CD14-positive monocyte (primary cell): Measurements from ENCODE around the gene TDRD9. TPM values are rescaled to one million over a fixed set of nuclear protein-coding genes. Genes with fewer than 3 reads are reported as not detected.

Experiments used
- DNase-seq, 3 donors: peaks; one replicate each; pipeline ENCODE4 v3.0.0-alpha.2; 2011 to 2022
- H2AFZ ChIP-seq: 2 replicates; pipeline ENCODE4 v1.6.0; 2012; ENCODE audit warnings: mild to moderate bottlenecking, low read depth, low read length, inconsistent platforms; ENCODE audit not compliant: insufficient read depth, poor library complexity, severe bottlenecking
- H3K27ac ChIP-seq, 2 donors: 1 replicate in 1 of 2; 2 replicates in 1 of 2; pipeline ENCODE4 v1.5.1; 2012 to 2013; ENCODE audit warnings: low read length in 2 of 2, control low read depth in 1 of 2, inconsistent platforms in 1 of 2, low read depth in 1 of 2, mild to moderate bottlenecking in 1 of 2
- H3K27me3 ChIP-seq, 2 donors: one replicate each; pipeline versions ENCODE4 v1.6.0 to v1.6.1; 2011 to 2013; ENCODE audit warnings: low read length in 2 of 2; ENCODE audit not compliant: control insufficient read depth in 2 of 2, insufficient read depth in 2 of 2
- H3K36me3 ChIP-seq, 2 donors: replicated peaks in 1 of 2; 1 replicate in 1 of 2; 2 replicates in 1 of 2; pipeline versions ENCODE4 v1.5.1 to v1.6.1; 2012 to 2013; ENCODE audit warnings: low read length in 2 of 2, control low read depth in 1 of 2, inconsistent platforms in 1 of 2, mild to moderate bottlenecking in 1 of 2; ENCODE audit not compliant: insufficient read depth in 2 of 2, control insufficient read depth in 1 of 2
- H3K4me1 ChIP-seq, 2 donors: 1 replicate in 1 of 2; 2 replicates in 1 of 2; pipeline versions ENCODE4 v1.5.1 to v1.6.1; 2012 to 2013; ENCODE audit warnings: low read length in 2 of 2, control low read depth in 1 of 2, inconsistent platforms in 1 of 2, mild to moderate bottlenecking in 1 of 2, moderate library complexity in 1 of 2; ENCODE audit not compliant: insufficient read depth in 2 of 2, control insufficient read depth in 1 of 2
- H3K4me2 ChIP-seq: replicated peaks from 2 replicates; pipeline ENCODE3; 2012; ENCODE audit warnings: low read length, moderate library complexity, mild to moderate bottlenecking; ENCODE audit not compliant: poor library complexity, severe bottlenecking; ENCODE audit errors: extremely low read depth
- H3K4me3 ChIP-seq, 3 experiments: fragments of 200-600 bp in 1 of 3; sonication (generic) in 1 of 3; replicated peaks in 1 of 3; 1 replicate in 2 of 3; 2 replicates in 1 of 3; pipeline ENCODE4 v1.5.1; 2011 to 2013; ENCODE audit warnings: low read length in 3 of 3, mild to moderate bottlenecking in 3 of 3, control low read depth in 2 of 3, low read depth in 2 of 3, inconsistent platforms in 1 of 3, moderate library complexity in 1 of 3
- H3K79me2 ChIP-seq: 2 replicates; pipeline ENCODE4 v1.6.0; 2012; ENCODE audit warnings: mild to moderate bottlenecking, control low read depth, inconsistent platforms, low read length, moderate library complexity; ENCODE audit not compliant: insufficient read depth
- H3K9ac ChIP-seq: 2 replicates; pipeline ENCODE4 v1.6.0; 2017; ENCODE audit warnings: low read length, mild to moderate bottlenecking; ENCODE audit not compliant: insufficient read depth, poor library complexity, severe bottlenecking
- H3K9me3 ChIP-seq, 2 donors: replicated peaks in 1 of 2; 1 replicate in 1 of 2; 2 replicates in 1 of 2; pipeline versions ENCODE4 v1.5.1 to v1.6.1; 2012 to 2013; ENCODE audit warnings: low read length in 2 of 2, control low read depth in 1 of 2; ENCODE audit not compliant: control insufficient read depth in 1 of 2, insufficient read depth in 1 of 2
- H4K20me1 ChIP-seq: 2 replicates; pipeline ENCODE4 v1.6.0; 2012; ENCODE audit warnings: mild to moderate bottlenecking, low read length, control low read depth, moderate library complexity; ENCODE audit not compliant: insufficient read depth
- H3K27ac Mint-ChIP-seq, 7 donors: one replicate each; pipeline ENCODE4 v1.8.0; 2020; ENCODE audit warnings: mild to moderate bottlenecking in 7 of 7, mixed read lengths in 7 of 7, moderate library complexity in 6 of 7, inconsistent platforms in 2 of 7
- H3K27me3 Mint-ChIP-seq, 3 donors: one replicate each; pipeline ENCODE4 v1.8.0; 2021 to 2022; ENCODE audit warnings: low read depth in 3 of 3, mild to moderate bottlenecking in 3 of 3, mixed read lengths in 3 of 3, moderate library complexity in 3 of 3, inconsistent platforms in 1 of 3
- H3K36me3 Mint-ChIP-seq, 2 donors: one replicate each; pipeline ENCODE4 v1.8.0; 2020; ENCODE audit warnings: mixed read lengths in 2 of 2, inconsistent platforms in 1 of 2, mild to moderate bottlenecking in 1 of 2
- H3K4me1 Mint-ChIP-seq: one replicate; pipeline ENCODE4 v1.8.0; 2020; ENCODE audit warnings: mild to moderate bottlenecking, mixed read lengths
- H3K4me3 Mint-ChIP-seq, 2 donors: one replicate each; pipeline ENCODE4 v1.8.0; 2020; ENCODE audit warnings: mild to moderate bottlenecking in 2 of 2, mixed read lengths in 2 of 2, moderate library complexity in 1 of 2
- H3K9me3 Mint-ChIP-seq, 7 donors: one replicate each; pipeline ENCODE4 v1.8.0; 2020 to 2022; ENCODE audit warnings: mixed read lengths in 7 of 7, mild to moderate bottlenecking in 6 of 7, moderate library complexity in 6 of 7, inconsistent platforms in 2 of 7
- WGBS: methylation state at CpG from one replicate; pipeline ENCODE4 v1.1.5; 2013; ENCODE audit warnings: missing lambda C conversion rate; ENCODE audit not compliant: insufficient coverage; 5-methylcytosine and 5-hydroxymethylcytosine counted together
- intact Hi-C, 2 donors: fragments of 100-400 bp; cut with micrococcal nuclease; formaldehyde crosslinking; loops; one replicate each; pipeline versions ENCODE4 v1.15.0 to v1.15.1; 2023
- polyA plus RNA-seq, 3 donors: library from polyadenylated mRNA; depleted of rRNA in 1 of 3; unstranded in 2 of 3; stranded (reverse) in 1 of 3; fragments of 300-500 nt in 2 of 3; fragments of >200 nt in 1 of 3; fragmentation: Illumina TruSeq in 2 of 3; gene quantifications; 1 replicate in 2 of 3; 2 replicates in 1 of 3; pipeline ENCODE4 v1.2.3, GENCODE V29; 2012 to 2021
- TF ChIP-seq, protein P1 (sequence below): fragments of 200-600 bp; IDR thresholded peaks from one replicate; pipeline ENCODE4 v1.8.0; 2022; ENCODE audit warnings: antibody characterized with exemption, mild to moderate bottlenecking

The TDRD9 gene
- polyA plus RNA-seq, 3 donors, result 7.6 to 12.1 (median 11.8) TPM

GRCh38 chr14:104048758-104049507 is 120.7 kb downstream of the TDRD9 start:
- Histone ChIP-seq H3K36me3 (peaks cover 0 to 46% of the 10 kb centered on the region in 2 donors), H3K27me3 (no peaks in the 10 kb centered on the region), H3K9me3 (no peaks in the 10 kb centered on the region), H3K9ac (no peak overlapping the region), H3K4me3 (no peak overlapping the region), H3K79me2 (no peaks in the 10 kb centered on the region), H3K27ac (no peak overlapping the region), H4K20me1 (no peaks in the 10 kb centered on the region), H3K4me2 (no peak overlapping the region), H3K4me1 (no peaks in the 10 kb centered on the region), H2AFZ (no peak overlapping the region)
- no peak for DNase-seq
- H3K4me1 Mint-ChIP-seq, result no peaks in the 10 kb centered on the region
- H3K27me3 Mint-ChIP-seq, result peaks cover 2 to 6% (median 6%) of the 10 kb centered on the region in 3 donors
- intact Hi-C loops, result no loop called here
- TF ChIP-seq, protein P1, sequence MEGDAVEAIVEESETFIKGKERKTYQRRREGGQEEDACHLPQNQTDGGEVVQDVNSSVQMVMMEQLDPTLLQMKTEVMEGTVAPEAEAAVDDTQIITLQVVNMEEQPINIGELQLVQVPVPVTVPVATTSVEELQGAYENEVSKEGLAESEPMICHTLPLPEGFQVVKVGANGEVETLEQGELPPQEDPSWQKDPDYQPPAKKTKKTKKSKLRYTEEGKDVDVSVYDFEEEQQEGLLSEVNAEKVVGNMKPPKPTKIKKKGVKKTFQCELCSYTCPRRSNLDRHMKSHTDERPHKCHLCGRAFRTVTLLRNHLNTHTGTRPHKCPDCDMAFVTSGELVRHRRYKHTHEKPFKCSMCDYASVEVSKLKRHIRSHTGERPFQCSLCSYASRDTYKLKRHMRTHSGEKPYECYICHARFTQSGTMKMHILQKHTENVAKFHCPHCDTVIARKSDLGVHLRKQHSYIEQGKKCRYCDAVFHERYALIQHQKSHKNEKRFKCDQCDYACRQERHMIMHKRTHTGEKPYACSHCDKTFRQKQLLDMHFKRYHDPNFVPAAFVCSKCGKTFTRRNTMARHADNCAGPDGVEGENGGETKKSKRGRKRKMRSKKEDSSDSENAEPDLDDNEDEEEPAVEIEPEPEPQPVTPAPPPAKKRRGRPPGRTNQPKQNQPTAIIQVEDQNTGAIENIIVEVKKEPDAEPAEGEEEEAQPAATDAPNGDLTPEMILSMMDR, result no peak
- no peak overlapping the region for H3K27ac Mint-ChIP-seq
- no peak overlapping the region for H3K4me3 Mint-ChIP-seq
- peaks cover 58 to 83% of the 10 kb centered on the region in 2 donors for H3K36me3 Mint-ChIP-seq
- 60% methylated on average over 1 of the region's 2 CpGs for WGBS
- peaks cover 0 to 3% (median 0%) of the 10 kb centered on the region in 7 donors for H3K9me3 Mint-ChIP-seq

DNA sequence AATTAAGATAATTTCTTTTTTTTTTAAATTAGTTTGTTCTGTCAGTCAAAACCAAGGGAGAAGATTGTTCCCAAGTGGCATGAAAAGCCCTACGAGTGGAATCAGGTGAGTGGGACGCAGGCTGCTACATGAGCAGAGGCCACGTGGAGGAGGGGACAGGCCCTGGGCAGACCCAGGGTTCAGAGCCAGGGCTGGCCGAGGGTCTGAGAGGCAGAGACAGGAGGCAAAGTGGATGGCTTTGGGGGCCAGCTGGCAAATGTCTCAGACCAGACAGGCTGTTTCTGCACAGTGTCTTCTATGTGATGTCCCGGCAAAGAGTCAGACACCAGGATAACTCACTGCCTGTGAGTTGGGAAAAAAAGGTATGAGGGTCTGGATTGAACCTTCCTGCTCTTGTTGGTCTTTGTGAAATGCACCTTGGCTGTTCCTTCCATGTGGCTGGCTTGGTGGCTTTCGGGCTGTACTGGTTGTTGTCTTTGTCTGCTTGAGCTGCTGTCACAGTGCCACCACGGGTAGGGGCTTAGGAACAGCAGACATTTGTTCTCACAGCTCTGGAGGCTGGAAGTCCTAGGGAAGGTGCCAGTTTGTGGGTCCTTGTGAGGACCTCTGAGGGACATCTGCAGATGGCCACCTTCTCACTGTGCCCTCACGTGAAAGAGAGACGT is 121.5 kb downstream of the TDRD9 start:
- Histone ChIP-seq H4K20me1 (no peaks in the 10 kb centered on the region), H3K79me2 (no peaks in the 10 kb centered on the region), H3K9me3 (no peaks in the 10 kb centered on the region), H3K27me3 (no peaks in the 10 kb centered on the region), H3K4me1 (no peaks in the 10 kb centered on the region), H3K36me3 (peaks cover 0 to 43% of the 10 kb centered on the region in 2 donors), H3K4me2 (no peak overlapping the region), H3K4me3 (no peak overlapping the region), H2AFZ (no peak overlapping the region), H3K27ac (no peak overlapping the region), H3K9ac (no peak overlapping the region)
- peaks cover 2 to 9% (median 6%) of the 10 kb centered on the region in 3 donors for H3K27me3 Mint-ChIP-seq
- H3K4me1 Mint-ChIP-seq, result no peaks in the 10 kb centered on the region
- intact Hi-C loops, result no loop called here
- no peak for DNase-seq
- WGBS, result 95% methylated on average over 9 of the region's 9 CpGs
- H3K9me3 Mint-ChIP-seq, result peaks cover 0 to 3% (median 0%) of the 10 kb centered on the region in 7 donors
- peaks cover 57 to 83% of the 10 kb centered on the region in 2 donors for H3K36me3 Mint-ChIP-seq
- no peak overlapping the region for H3K4me3 Mint-ChIP-seq
- no peak overlapping the region for H3K27ac Mint-ChIP-seq
- TF ChIP-seq, protein P1, result no peak
